EH (cell line): Measurements from ENCODE around the gene KNDC1.
"Not testable (repeated sequence)": the region's sequence is repeated elsewhere in the genome, so short reads cannot be mapped to it uniquely, and the experiment has no call there.

Experiments
- DNase-seq: peaks from one replicate; pipeline ENCODE4 v3.0.0-alpha.2; 2015; ENCODE audit warnings: low read depth

Gene KNDC1

GRCh38 chr10:133141144-133141957 lies 18.7 kb upstream of the KNDC1 start:
- no peak for DNase-seq

- no peak for DNase-seq
Observed at GRCh38 chr10:133141958-133142340, 18.1 kb upstream of the KNDC1 start.

- DNase-seq, result no peak
Observed at GRCh38 chr10:133142523-133143199, 17.4 kb upstream of the KNDC1 start.

GRCh38 chr10:133143200-133143533 lies 16.9 kb upstream of the KNDC1 start:
- DNase-seq, result no peak

GRCh38 chr10:133143546-133143945 lies 16.5 kb upstream of the KNDC1 start:
- no peak for DNase-seq

- no peak for DNase-seq
Observed at GRCh38 chr10:133144771-133145170, 15.2 kb upstream of the KNDC1 start.

- no peak for DNase-seq
Observed at GRCh38 chr10:133150226-133150625, 9.8 kb upstream of the KNDC1 start.

GRCh38 chr10:133150656-133151055 lies 9.4 kb upstream of the KNDC1 start:
- no peak for DNase-seq

GRCh38 chr10:133151071-133151470 lies 8.9 kb upstream of the KNDC1 start:
- DNase-seq, result not testable (repeated sequence)

- no peak for DNase-seq
Observed at GRCh38 chr10:133151543-133151972, 8.5 kb upstream of the KNDC1 start.

GRCh38 chr10:133154411-133154810 lies 5.6 kb upstream of the KNDC1 start:
- no peak for DNase-seq

GRCh38 chr10:133154996-133155778 lies 4.8 kb upstream of the KNDC1 start:
- DNase-seq, result no peak

GRCh38 chr10:133156674-133157579 lies 3.1 kb upstream of the KNDC1 start:
- DNase-seq, result peak; percentile 20

GRCh38 chr10:133157662-133158436 lies 2.2 kb upstream of the KNDC1 start:
- no peak for DNase-seq

- no peak for DNase-seq
Observed at GRCh38 chr10:133158437-133158755, 1.6 kb upstream of the KNDC1 start.

GRCh38 chr10:133158756-133159610 lies 1.0 kb upstream of the KNDC1 start:
- peak; percentile 8 for DNase-seq

GRCh38 chr10:133159611-133159949 lies 439 bp upstream of the KNDC1 start:
- no peak for DNase-seq

GRCh38 chr10:133160826-133161471 lies 930 bp downstream of the KNDC1 start:
- no peak for DNase-seq

- DNase-seq, result no peak
Observed at GRCh38 chr10:133161486-133162109, 1.6 kb downstream of the KNDC1 start.
